ENCODE results near the gene SMYD4. TPM values are rescaled to one million over a fixed set of nuclear protein-coding genes. Genes with fewer than 3 reads are reported as not detected.

The SMYD4 gene
- total and polyA plus RNA-seq, 2 donors, result 7.0 to 8.1 TPM

DNA sequence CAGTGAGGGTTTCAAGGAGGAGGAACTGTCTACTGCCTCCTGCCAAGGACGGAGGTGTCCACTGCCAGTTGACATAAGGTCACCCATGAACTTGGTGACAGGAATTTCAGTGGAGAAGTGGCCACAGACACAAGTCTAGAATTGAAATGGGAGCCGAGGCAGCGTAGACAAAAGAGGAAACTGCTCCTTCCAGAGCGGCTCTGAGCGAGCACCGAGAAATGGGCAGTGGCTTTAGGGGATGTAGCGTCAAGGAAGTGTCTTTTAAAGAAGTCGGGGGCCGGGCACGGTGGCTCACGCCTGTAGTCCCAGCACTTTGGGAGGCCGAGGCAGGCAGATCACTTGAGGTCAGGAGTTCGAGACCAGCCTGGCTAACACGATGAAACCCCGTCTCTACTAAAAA lies 70.9 kb downstream of the SMYD4 start:
- peaks cover 0 to 3% of the 10 kb centered on the region in 2 donors for H3K27me3 ChIP-seq (ENCODE audit: control insufficient read depth in 2 of 2, insufficient read depth in 1 of 2, low read length in 1 of 2)
- H3K36me3 ChIP-seq (ENCODE audit: control insufficient read depth in 2 of 2, insufficient read depth in 2 of 2, low read length in 1 of 2), result no peaks in the 10 kb centered on the region
- no peak overlapping the region for H3K4me3 ChIP-seq (ENCODE audit: low read length in 2 of 2)
- peaks cover 19 to 21% of the 10 kb centered on the region in 2 donors for H3K4me1 ChIP-seq (ENCODE audit: control insufficient read depth in 2 of 2, insufficient read depth in 2 of 2, low read length in 2 of 2)
- H3K9me3 ChIP-seq (ENCODE audit: control insufficient read depth in 2 of 2, insufficient read depth in 1 of 2, low read length in 1 of 2), result no peaks in the 10 kb centered on the region
- no peak overlapping the region for H3K27ac ChIP-seq (ENCODE audit: low read depth in 1 of 2, low read length in 1 of 2)
- DNase-seq (ENCODE audit: low read depth in 6 of 9, low spot score in 9 of 9), result no peak
- WGBS, result 56% methylated on average over 15 of the region's 15 CpGs

- H3K4me3 ChIP-seq (ENCODE audit: low read length in 2 of 2), result no peak overlapping the region
- peaks cover 0 to 3% of the 10 kb centered on the region in 2 donors for H3K27me3 ChIP-seq (ENCODE audit: control insufficient read depth in 2 of 2, insufficient read depth in 1 of 2, low read length in 1 of 2)
- H3K27ac ChIP-seq (ENCODE audit: low read depth in 1 of 2, low read length in 1 of 2), result no peak overlapping the region
- H3K9me3 ChIP-seq (ENCODE audit: control insufficient read depth in 2 of 2, insufficient read depth in 1 of 2, low read length in 1 of 2), result no peaks in the 10 kb centered on the region
- no peak for DNase-seq (ENCODE audit: low read depth in 6 of 9, low spot score in 9 of 9)
- 95% methylated on average over 17 of the region's 17 CpGs for whole genome bisulfite sequencing
- H3K4me1 ChIP-seq (ENCODE audit: control insufficient read depth in 2 of 2, insufficient read depth in 2 of 2, low read length in 2 of 2), result peaks cover 4 to 13% of the 10 kb centered on the region in 2 donors
- no peaks in the 10 kb centered on the region for H3K36me3 ChIP-seq (ENCODE audit: control insufficient read depth in 2 of 2, insufficient read depth in 2 of 2, low read length in 1 of 2)
Measured at GRCh38 chr17:1755827-1756262, 73.9 kb downstream of the SMYD4 start.

DNA sequence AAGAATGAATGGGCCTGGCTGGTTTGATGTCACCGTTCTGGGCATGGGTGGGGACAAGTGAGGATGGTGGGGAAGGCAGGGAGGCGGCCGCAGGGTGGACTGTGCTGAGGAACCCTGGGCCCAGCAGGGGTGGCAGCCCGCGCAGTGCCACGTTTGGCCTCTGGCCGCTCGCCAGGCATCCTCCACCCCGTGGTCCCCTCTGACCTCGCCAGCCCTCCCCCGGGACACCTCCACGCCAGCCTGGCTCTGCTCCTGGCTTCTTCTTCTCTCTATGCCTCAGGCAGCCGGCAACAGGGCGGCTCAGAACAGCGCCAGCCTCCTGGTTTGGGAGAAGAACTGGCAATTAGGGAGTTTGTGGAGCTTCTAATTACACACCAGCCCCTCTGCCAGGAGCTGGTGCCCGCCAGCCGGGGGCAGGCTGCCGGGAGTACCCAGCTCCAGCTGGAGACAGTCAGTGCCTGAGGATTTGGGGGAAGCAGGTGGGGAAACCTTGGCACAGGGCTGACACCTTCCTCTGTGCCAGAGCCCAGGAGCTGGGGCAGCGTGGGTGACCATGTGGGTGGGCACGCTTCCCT lies 74.4 kb downstream of the SMYD4 start:
- H3K9me3 ChIP-seq (ENCODE audit: control insufficient read depth in 2 of 2, insufficient read depth in 1 of 2, low read length in 1 of 2), result no peaks in the 10 kb centered on the region
- H3K27ac ChIP-seq (ENCODE audit: low read depth in 1 of 2, low read length in 1 of 2), result no peak overlapping the region
- H3K4me1 ChIP-seq (ENCODE audit: control insufficient read depth in 2 of 2, insufficient read depth in 2 of 2, low read length in 2 of 2), result peaks cover 4 to 15% of the 10 kb centered on the region in 2 donors
- no peak overlapping the region for H3K4me3 ChIP-seq (ENCODE audit: low read length in 2 of 2)
- H3K36me3 ChIP-seq (ENCODE audit: control insufficient read depth in 2 of 2, insufficient read depth in 2 of 2, low read length in 1 of 2), result no peaks in the 10 kb centered on the region
- WGBS, result 94% methylated on average over 20 of the region's 20 CpGs
- DNase-seq (ENCODE audit: low read depth in 6 of 9, low spot score in 9 of 9), result no peak
- H3K27me3 ChIP-seq (ENCODE audit: control insufficient read depth in 2 of 2, insufficient read depth in 1 of 2, low read length in 1 of 2), result peaks cover 0 to 3% of the 10 kb centered on the region in 2 donors

- H3K4me3 ChIP-seq (ENCODE audit: low read length in 2 of 2), result no peak overlapping the region
Measured at GRCh38 chr17:1754430-1755112, 75.1 kb downstream of the SMYD4 start.

GRCh38 chr17:1753767-1754429 lies 75.8 kb downstream of the SMYD4 start:
- H3K36me3 ChIP-seq (ENCODE audit: control insufficient read depth in 2 of 2, insufficient read depth in 2 of 2, low read length in 1 of 2), result no peaks in the 10 kb centered on the region
- no peaks in the 10 kb centered on the region for H3K9me3 ChIP-seq (ENCODE audit: control insufficient read depth in 2 of 2, insufficient read depth in 1 of 2, low read length in 1 of 2)
- H3K4me3 ChIP-seq (ENCODE audit: low read length in 2 of 2), result no peak overlapping the region
- H3K4me1 ChIP-seq (ENCODE audit: control insufficient read depth in 2 of 2, insufficient read depth in 2 of 2, low read length in 2 of 2), result peaks cover 4 to 15% of the 10 kb centered on the region in 2 donors
- H3K27ac ChIP-seq (ENCODE audit: low read depth in 1 of 2, low read length in 1 of 2), result no peak overlapping the region
- 88% methylated on average over 23 of the region's 23 CpGs for WGBS
- peaks cover 0 to 3% of the 10 kb centered on the region in 2 donors for H3K27me3 ChIP-seq (ENCODE audit: control insufficient read depth in 2 of 2, insufficient read depth in 1 of 2, low read length in 1 of 2)
- no peak for DNase-seq (ENCODE audit: low read depth in 6 of 9, low spot score in 9 of 9)

More at GRCh38 chr17:1754430-1755112, 75.1 kb downstream of the SMYD4 start:
- H3K36me3 ChIP-seq (ENCODE audit: control insufficient read depth in 2 of 2, insufficient read depth in 2 of 2, low read length in 1 of 2), result no peaks in the 10 kb centered on the region
- peaks cover 4 to 15% of the 10 kb centered on the region in 2 donors for H3K4me1 ChIP-seq (ENCODE audit: control insufficient read depth in 2 of 2, insufficient read depth in 2 of 2, low read length in 2 of 2)
- DNase-seq (ENCODE audit: low read depth in 6 of 9, low spot score in 9 of 9), result no peak
- WGBS, result 90% methylated on average over 25 of the region's 25 CpGs
- no peaks in the 10 kb centered on the region for H3K9me3 ChIP-seq (ENCODE audit: control insufficient read depth in 2 of 2, insufficient read depth in 1 of 2, low read length in 1 of 2)
- H3K27me3 ChIP-seq (ENCODE audit: control insufficient read depth in 2 of 2, insufficient read depth in 1 of 2, low read length in 1 of 2), result peaks cover 0 to 3% of the 10 kb centered on the region in 2 donors
- no peak overlapping the region for H3K27ac ChIP-seq (ENCODE audit: low read depth in 1 of 2, low read length in 1 of 2)

- H3K27me3 ChIP-seq (ENCODE audit: control insufficient read depth in 2 of 2, insufficient read depth in 1 of 2, low read length in 1 of 2), result no peaks in the 10 kb centered on the region
- peaks cover 4 to 15% of the 10 kb centered on the region in 2 donors for H3K4me1 ChIP-seq (ENCODE audit: control insufficient read depth in 2 of 2, insufficient read depth in 2 of 2, low read length in 2 of 2)
- DNase-seq (ENCODE audit: low read depth in 6 of 9, low spot score in 9 of 9), result peak in 2 of 9 donors; percentile 36 to 60
- H3K9me3 ChIP-seq (ENCODE audit: control insufficient read depth in 2 of 2, insufficient read depth in 1 of 2, low read length in 1 of 2), result no peaks in the 10 kb centered on the region
- no peak overlapping the region for H3K4me3 ChIP-seq (ENCODE audit: low read length in 2 of 2)
- WGBS, result 47% methylated on average over 18 of the region's 18 CpGs
- no peaks in the 10 kb centered on the region for H3K36me3 ChIP-seq (ENCODE audit: control insufficient read depth in 2 of 2, insufficient read depth in 2 of 2, low read length in 1 of 2)
- no peak overlapping the region for H3K27ac ChIP-seq (ENCODE audit: low read depth in 1 of 2, low read length in 1 of 2)
Measured at GRCh38 chr17:1752425-1753262, 77.1 kb downstream of the SMYD4 start.

- peaks cover 4 to 15% of the 10 kb centered on the region in 2 donors for H3K4me1 ChIP-seq (ENCODE audit: control insufficient read depth in 2 of 2, insufficient read depth in 2 of 2, low read length in 2 of 2)
- H3K4me3 ChIP-seq (ENCODE audit: low read length in 2 of 2), result no peak overlapping the region
- no peaks in the 10 kb centered on the region for H3K36me3 ChIP-seq (ENCODE audit: control insufficient read depth in 2 of 2, insufficient read depth in 2 of 2, low read length in 1 of 2)
- no peak for DNase-seq (ENCODE audit: low read depth in 6 of 9, low spot score in 9 of 9)
- H3K27ac ChIP-seq (ENCODE audit: low read depth in 1 of 2, low read length in 1 of 2), result no peak overlapping the region
- no peaks in the 10 kb centered on the region for H3K27me3 ChIP-seq (ENCODE audit: control insufficient read depth in 2 of 2, insufficient read depth in 1 of 2, low read length in 1 of 2)
- WGBS, result 94% methylated on average over 9 of the region's 9 CpGs
- H3K9me3 ChIP-seq (ENCODE audit: control insufficient read depth in 2 of 2, insufficient read depth in 1 of 2, low read length in 1 of 2), result no peaks in the 10 kb centered on the region
Measured at GRCh38 chr17:1750628-1751027, 79.1 kb downstream of the SMYD4 start.

GRCh38 chr17:1746975-1747543 lies 82.6 kb downstream of the SMYD4 start:
- Histone ChIP-seq H3K27me3 (ENCODE audit: control insufficient read depth in 2 of 2, insufficient read depth in 1 of 2, low read length in 1 of 2) (no peaks in the 10 kb centered on the region), H3K4me3 (ENCODE audit: low read length in 2 of 2) (no peak overlapping the region), H3K4me1 (ENCODE audit: control insufficient read depth in 2 of 2, insufficient read depth in 2 of 2, low read length in 2 of 2) (peaks cover 0 to 8% of the 10 kb centered on the region in 2 donors), H3K9me3 (ENCODE audit: control insufficient read depth in 2 of 2, insufficient read depth in 1 of 2, low read length in 1 of 2) (no peaks in the 10 kb centered on the region), H3K36me3 (ENCODE audit: control insufficient read depth in 2 of 2, insufficient read depth in 2 of 2, low read length in 1 of 2) (no peaks in the 10 kb centered on the region), H3K27ac (ENCODE audit: low read depth in 1 of 2, low read length in 1 of 2) (no peak overlapping the region)
- WGBS, result 91% methylated on average over 22 of the region's 22 CpGs
- no peak for DNase-seq (ENCODE audit: low read depth in 6 of 9, low spot score in 9 of 9)

All from thymus (tissue), 11 donors.